GM23248 (cell line): ENCODE measurements around the gene MGAT4C.

Source experiments
- EZH2 ChIP-seq: fragments of 200-600 bp; sonication (generic); IDR thresholded peaks from 2 replicates; pipeline ENCODE4 v1.6.1; 2018; ENCODE audit warnings: antibody characterized with exemption, mild to moderate bottlenecking; ENCODE audit not compliant: insufficient read depth, poor library complexity, severe bottlenecking
- EZH2phosphoT487 ChIP-seq: fragments of 200-600 bp; sonication (generic); IDR thresholded peaks from 2 replicates; pipeline ENCODE4 v1.6.1; 2018; ENCODE audit warnings: antibody characterized with exemption, moderate library complexity, mild to moderate bottlenecking, low read depth; ENCODE audit not compliant: insufficient read depth

DNA sequence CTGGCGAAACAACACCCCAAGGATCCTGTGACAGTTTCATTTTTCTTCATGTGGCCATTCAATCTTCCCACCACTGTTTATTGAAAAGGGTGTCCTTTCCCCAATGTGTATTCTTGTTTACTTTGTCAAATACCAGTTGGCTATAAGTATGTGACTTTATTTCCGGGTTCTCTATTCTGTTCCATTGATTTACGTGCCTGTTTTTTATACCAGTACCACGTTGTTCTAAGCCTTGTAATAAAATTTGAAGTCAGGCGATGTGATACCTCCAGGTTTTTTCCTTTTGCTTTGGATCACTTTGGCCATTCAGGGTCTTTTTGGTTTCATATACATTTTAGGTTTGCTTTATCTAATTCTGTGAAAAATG, 9.1 kb upstream of the MGAT4C start:
- TF ChIP-seq EZH2phosphoT487 = no peak
- no peak for TF ChIP-seq EZH2
